Activated CD4-positive, CD25-positive, alpha-beta regulatory T cell treated with anti-CD3 and anti-CD28 coated beads, Interleukin-2, amount 50 U/mL, for 24 hours (primary cell): ENCODE results near the gene SLC9A3.

ENCODE experiments used
- ATAC-seq, 2 donors: fragments of 150-1000 bp; cut with Tn5 transposase; one replicate each; pipeline ENCODE4 v1.10.0; 2021; ENCODE audit warnings: mild to moderate bottlenecking in 1 of 2, moderate library complexity in 1 of 2

SLC9A3 gene

DNA sequence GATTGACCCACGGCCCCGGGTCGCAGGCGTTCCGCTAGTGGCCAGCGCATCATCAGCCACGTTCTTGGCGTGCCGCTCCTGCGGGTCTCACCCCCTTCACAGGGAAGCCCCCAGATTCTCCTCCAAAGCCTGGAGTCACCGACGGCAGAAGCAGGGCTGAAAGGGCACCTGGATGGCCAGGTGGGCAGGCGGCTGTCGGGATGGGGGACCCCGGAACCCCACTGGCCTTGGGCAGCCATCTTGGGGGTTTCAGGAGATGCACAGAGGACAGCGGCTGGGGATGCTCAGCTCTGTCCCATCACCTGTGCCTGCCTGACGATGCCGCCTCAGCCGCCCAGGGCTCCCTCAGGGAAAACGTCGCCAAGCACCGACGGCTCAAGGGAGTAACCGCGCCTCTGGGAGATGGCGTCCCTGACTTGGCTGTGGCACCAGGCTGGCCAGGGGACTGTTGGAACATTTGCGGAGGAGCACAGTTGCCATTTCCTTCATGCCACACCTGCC, 14.1 kb upstream of the SLC9A3 start:
- no peak for ATAC-seq

GRCh38 chr5:537621-538071, 13.4 kb upstream of the SLC9A3 start:
- ATAC-seq, result no peak

GRCh38 chr5:537098-537497, 12.8 kb upstream of the SLC9A3 start:
- no peak for ATAC-seq

DNA sequence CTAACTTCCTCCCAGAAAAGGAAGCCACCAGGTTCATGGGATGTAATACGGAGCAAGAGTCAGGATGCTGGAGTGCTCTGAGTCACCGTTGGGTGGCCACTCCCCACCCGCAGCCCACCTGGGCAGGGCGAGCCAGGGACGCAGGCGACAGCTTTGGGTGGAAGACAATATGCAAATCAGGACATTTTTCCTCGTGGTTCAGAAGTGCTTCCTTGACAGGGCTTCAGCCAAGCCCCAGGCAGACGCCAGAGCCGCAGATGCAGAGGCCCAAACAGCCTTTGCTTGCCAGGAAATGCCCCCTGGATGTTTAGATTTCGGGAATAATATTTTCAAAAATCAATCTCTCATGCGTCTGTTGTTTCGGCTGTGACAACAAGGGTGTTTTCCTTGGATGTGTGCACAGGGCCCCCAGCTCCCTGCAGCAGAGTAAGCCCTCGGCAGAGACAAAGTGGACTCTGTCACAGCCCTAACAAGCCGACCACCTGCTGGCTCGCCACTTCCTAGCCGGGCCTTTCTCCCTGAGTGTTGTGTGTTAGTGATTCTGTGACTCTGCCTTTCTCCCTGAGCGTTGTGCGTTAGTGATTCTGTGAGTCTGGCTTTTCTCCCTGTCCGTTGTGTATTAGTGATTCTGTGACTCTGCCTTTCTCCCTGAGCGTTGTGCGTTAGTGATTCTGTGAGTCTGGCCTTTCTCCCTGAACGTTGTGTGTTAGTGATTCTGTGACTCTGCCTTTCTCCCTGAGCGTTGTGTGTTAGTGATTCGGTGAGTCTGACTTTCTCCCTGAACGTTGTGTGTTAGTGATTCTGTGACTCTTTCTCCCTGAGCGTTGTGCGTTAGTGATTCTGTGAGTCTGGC, 11.8 kb upstream of the SLC9A3 start:
- no peak for ATAC-seq

- ATAC-seq, result no peak
These were observed 10.8 kb upstream of the SLC9A3 start for GRCh38 chr5:534743-535671.

DNA sequence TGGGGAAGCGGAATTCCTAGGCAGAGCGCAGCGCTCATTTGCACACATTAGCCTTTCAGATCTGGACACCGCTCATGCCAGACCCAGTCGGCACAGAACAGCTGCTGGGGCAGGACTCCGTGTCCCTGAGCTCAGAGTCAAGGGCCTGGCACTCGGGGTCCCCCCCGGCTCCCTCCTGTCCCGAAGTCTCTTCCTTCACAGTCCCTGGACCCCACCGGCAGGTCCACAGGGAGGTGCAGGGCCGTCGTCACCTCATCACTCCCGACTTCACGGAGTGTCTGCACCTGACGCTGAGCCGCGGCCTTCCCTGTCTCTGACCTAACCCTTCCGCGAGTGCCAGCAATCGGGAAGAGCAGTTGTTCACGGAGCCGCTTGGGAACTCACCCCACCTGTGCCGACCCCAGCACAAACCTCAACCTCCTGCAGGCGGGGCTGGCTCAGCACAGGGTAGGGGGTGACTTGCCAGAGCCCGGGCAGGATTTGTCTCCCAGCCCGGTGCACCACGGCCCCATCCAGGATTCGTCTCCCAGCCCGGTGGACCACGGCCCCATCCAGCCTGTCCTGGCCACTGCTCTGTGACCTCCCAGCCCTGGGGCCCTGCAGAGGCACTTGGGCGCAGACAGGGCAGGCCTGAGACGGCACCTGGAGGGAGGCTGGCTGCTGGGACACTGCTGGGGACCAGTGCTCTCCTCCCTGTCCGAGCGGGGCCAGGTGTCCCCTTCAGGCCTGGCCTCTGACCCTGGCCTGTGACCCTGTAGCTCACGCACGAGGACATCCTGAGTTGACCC, 9.9 kb upstream of the SLC9A3 start:
- no peak for ATAC-seq

GRCh38 chr5:533243-533954, 9.2 kb upstream of the SLC9A3 start:
- ATAC-seq, result no peak

DNA sequence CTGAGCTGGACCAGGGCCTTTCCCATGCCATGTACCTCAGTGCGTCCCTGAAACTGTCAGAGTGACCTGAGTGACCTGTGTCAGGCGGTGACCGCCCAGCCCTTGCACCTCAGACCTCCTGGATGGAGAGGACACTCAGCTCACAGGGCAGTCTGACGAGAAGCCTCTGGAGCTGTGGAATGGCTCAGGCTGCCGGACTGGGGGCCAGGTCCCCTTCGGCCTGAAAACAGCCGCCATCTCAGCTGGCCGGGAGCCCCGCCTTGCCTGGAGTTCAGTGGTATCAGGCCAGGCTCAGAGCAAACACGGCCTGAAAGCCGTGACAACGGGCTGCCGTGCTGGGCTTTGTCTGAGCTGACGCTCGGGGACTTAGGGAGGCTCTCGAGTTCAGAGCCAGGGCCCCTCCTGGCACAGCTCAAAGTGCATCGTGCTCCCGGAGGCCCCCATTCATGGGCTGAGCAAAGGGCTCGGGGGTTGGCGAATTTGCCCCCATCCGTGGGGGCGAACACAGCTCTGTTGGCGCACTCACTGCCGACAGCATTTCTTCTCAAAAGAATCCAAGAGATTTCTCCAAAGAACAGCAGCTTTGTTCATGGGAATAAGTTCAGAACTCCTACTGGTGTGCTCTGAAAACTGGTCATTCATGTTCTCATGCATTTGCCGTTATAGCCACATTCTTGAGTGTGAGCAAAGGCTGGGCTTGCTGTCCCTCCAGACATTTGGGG, 8.4 kb upstream of the SLC9A3 start:
- no peak for ATAC-seq

- no peak for ATAC-seq
These were observed 7.6 kb upstream of the SLC9A3 start for GRCh38 chr5:531749-532315.

DNA sequence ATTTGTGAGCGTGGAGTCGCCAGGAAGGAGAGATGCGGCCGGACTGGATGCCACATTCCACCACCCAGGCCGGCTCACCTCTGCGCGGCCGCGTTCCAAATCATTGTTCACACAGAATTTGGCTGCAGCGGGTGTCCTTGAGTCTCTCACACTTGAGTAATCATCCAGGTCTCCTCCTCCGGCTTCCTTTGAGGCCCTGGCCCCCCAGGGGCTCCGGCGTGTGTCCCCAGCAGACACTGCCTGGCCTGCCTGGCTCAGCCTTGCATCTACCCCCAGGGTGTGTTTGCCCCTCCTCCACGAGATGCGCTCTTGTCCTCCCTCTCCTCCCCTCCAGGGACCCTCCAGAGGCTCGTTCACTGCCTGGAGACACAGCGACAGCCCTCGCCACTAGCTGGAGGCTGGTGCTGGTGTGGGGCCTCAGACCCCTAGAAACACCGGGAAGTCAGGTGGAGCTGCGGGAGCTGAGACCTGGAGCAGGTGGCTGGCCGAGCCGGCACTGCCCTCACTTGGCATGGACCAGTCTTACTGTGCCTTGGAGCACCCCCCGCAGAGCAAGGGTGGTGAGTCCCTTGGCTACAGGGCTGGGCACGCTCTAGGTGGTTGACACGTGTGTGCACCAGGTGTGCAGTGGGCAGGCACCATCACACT, 7.0 kb upstream of the SLC9A3 start:
- no peak for ATAC-seq

- ATAC-seq, result no peak
These were observed 6.0 kb upstream of the SLC9A3 start for GRCh38 chr5:530001-530955.

- ATAC-seq, result no peak
These were observed 4.6 kb upstream of the SLC9A3 start for GRCh38 chr5:528629-529511.

- ATAC-seq, result no peak
These were observed 3.7 kb upstream of the SLC9A3 start for GRCh38 chr5:527646-528628.

DNA sequence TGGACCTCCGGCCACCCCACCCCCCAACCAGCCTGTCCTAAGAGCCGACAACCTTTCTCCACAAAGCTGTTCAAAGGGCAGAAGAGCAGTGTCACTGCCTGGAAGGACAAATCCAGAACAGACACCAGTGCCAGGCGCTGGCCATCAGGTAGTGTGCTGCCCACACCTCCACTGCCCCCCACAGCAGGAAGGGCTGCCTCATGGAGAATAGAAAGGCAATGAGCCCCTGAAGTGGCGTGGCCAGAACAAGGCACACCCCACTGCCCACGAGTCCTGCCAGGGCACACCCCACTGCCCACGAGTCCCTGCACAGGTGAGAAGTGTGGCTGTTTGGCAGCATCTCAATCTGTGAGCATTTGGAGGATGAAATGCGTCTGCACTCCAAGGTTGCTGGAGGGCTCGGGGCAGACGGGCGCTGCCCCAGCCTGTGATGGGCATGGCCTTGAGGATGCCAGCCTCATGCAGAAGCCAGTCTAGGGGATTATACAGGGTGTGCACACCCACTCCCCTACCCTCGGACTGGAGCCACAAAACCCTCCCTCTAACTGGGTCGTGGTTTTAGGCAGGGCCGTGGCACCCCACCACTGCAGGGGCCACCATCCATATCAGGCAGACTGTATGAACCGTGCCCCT, 2.3 kb upstream of the SLC9A3 start:
- no peak for ATAC-seq

DNA sequence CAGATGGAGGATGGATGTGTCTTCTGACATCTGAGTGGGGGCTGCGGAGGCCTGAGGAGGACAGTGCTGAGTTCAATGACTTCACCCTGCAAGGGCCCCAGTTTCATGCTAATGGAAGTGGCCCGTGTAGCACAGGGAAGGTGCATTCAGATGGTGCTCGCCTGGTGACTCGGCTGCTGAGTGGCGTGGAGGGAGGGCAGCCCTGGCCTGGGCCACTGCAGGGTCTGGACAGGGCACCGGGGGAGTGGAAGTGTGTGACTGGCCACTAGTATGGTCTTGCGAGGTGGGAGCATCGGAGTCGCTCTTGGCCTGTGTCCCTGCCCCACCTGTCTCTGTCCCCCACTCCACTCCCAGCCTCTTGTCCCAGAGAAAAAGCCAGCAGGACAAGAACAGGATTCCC, 1.7 kb upstream of the SLC9A3 start:
- ATAC-seq, result no peak
